Fibroblast of lung (primary cell): ENCODE measurements around the gene QSOX2. TPM values are rescaled to one million over a fixed set of nuclear protein-coding genes. Genes with fewer than 3 reads are reported as not detected.

ENCODE experiments used
- DNase-seq, 2 donors: peaks; one replicate each; pipeline versions ENCODE4 v3.0.0 to v3.0.0-alpha.2; 2010; ENCODE audit warnings: low read depth in 2 of 2
- H2AFZ ChIP-seq: 2 replicates; pipeline ENCODE4 v1.5.1; 2012; ENCODE audit warnings: low read length, control low read depth, inconsistent platforms
- H3K27ac ChIP-seq: 2 replicates; pipeline ENCODE4 v1.5.1; 2011; ENCODE audit warnings: low read length, control low read depth; ENCODE audit not compliant: insufficient read depth
- H3K27me3 ChIP-seq: 2 replicates; pipeline ENCODE4 v1.5.1; 2011; ENCODE audit warnings: mild to moderate bottlenecking, low read length; ENCODE audit not compliant: control insufficient read depth, insufficient read depth
- H3K36me3 ChIP-seq: 2 replicates; pipeline ENCODE4 v1.5.1; 2011; ENCODE audit warnings: low read length; ENCODE audit not compliant: control insufficient read depth, insufficient read depth
- H3K4me1 ChIP-seq: 2 replicates; pipeline ENCODE4 v1.5.1; 2011; ENCODE audit warnings: low read length; ENCODE audit not compliant: control insufficient read depth, insufficient read depth; ENCODE audit errors: extremely low read depth
- H3K4me2 ChIP-seq: 2 replicates; pipeline ENCODE4 v1.5.1; 2011; ENCODE audit warnings: low read length, control low read depth; ENCODE audit not compliant: insufficient read depth; ENCODE audit errors: extremely low read depth
- H3K4me3 ChIP-seq, 4 experiments: fragments of 200-600 bp in 1 of 4; sonication (generic) in 1 of 4; replicated peaks in 1 of 4; 2 replicates each; pipeline ENCODE4 v1.5.1; 2011 to 2016; ENCODE audit warnings: low read length in 4 of 4, low read depth in 3 of 4, mild to moderate bottlenecking in 3 of 4, control low read depth in 2 of 4, inconsistent platforms in 1 of 4, mixed read lengths in 1 of 4; ENCODE audit not compliant: insufficient read depth in 1 of 4; ENCODE audit errors: control extremely low read depth in 1 of 4
- H3K79me2 ChIP-seq: 2 replicates; pipeline ENCODE4 v1.5.1; 2012; ENCODE audit warnings: mild to moderate bottlenecking, low read length, inconsistent platforms; ENCODE audit not compliant: control insufficient read depth, insufficient read depth
- H3K9ac ChIP-seq: 2 replicates; pipeline ENCODE4 v1.5.1; 2011; ENCODE audit warnings: mild to moderate bottlenecking, low read length, control low read depth; ENCODE audit not compliant: insufficient read depth
- H3K9me3 ChIP-seq: 2 replicates; pipeline ENCODE4 v1.5.1; 2012; ENCODE audit warnings: low read depth, low read length; ENCODE audit not compliant: control insufficient read depth, insufficient read depth
- H4K20me1 ChIP-seq: 2 replicates; pipeline ENCODE4 v1.5.1; 2011; ENCODE audit warnings: low read length; ENCODE audit not compliant: control insufficient read depth, insufficient read depth; ENCODE audit errors: extremely low read depth
- CTCF ChIP-seq, 2 donors: IDR thresholded peaks in 1 of 2; conservative IDR thresholded peaks in 1 of 2; 1 replicate in 1 of 2; 2 replicates in 1 of 2; pipeline ENCODE4 v1.5.1; 2011 to 2012; ENCODE audit warnings: low read length in 2 of 2, control low read depth in 1 of 2, inconsistent platforms in 1 of 2, low read depth in 1 of 2, mild to moderate bottlenecking in 1 of 2
- EZH2 ChIP-seq: IDR thresholded peaks from 2 replicates; pipeline ENCODE4 v1.5.1; 2012; ENCODE audit warnings: low read length, control low read depth, mild to moderate bottlenecking; ENCODE audit errors: missing control alignments
- polyA plus RNA-seq, 2 donors: library from polyadenylated mRNA; depleted of rRNA in 1 of 2; stranded (reverse) in 1 of 2; unstranded in 1 of 2; fragments of >200 nt; gene quantifications; 2 replicates each; pipeline ENCODE4 v1.2.1, GENCODE V29; 2011 to 2012; ENCODE audit warnings: missing spikeins in 1 of 2
- total RNA-seq: library from RNA; depleted of rRNA; stranded (reverse); fragments of >200 nt; gene quantifications from 2 replicates; pipeline ENCODE4 v1.2.1, GENCODE V29; 2014

The QSOX2 gene
- total and polyA plus RNA-seq, 2 donors (not counting 1 experiment from before 2014, with no cell fraction given) = 7.8 to 13.2 TPM

GRCh38 chr9:136291306-136292025, 45.9 kb upstream of the QSOX2 start:
- TF ChIP-seq EZH2 = no peak

GRCh38 chr9:136290508-136291000, 44.9 kb upstream of the QSOX2 start:
- H3K9ac ChIP-seq = no peak overlapping the region
- H4K20me1 ChIP-seq = no peaks in the 10 kb centered on the region
- H3K27me3 ChIP-seq = peaks cover 5% of the 10 kb centered on the region
- H3K27ac ChIP-seq = no peak overlapping the region
- no peak overlapping the region for H3K4me3 ChIP-seq
- no peaks in the 10 kb centered on the region for H3K79me2 ChIP-seq
- TF ChIP-seq EZH2 (no peak), CTCF (conservative IDR thresholded peaks at IDR 0.05 in 1 of 2, IDR thresholded peaks at IDR 0.05 in 1 of 2; ENCODE audit: low read depth in 1 of 2, low read length in 2 of 2) (no peak)
- no peak for DNase-seq
- H3K36me3 ChIP-seq = no peaks in the 10 kb centered on the region
- peaks cover 4% of the 10 kb centered on the region for H3K9me3 ChIP-seq
- H3K4me2 ChIP-seq = no peak overlapping the region
- H2AFZ ChIP-seq = no peak overlapping the region
- no peaks in the 10 kb centered on the region for H3K4me1 ChIP-seq

More at GRCh38 chr9:136291306-136292025, 45.9 kb upstream of the QSOX2 start:
- Histone ChIP-seq H2AFZ (no peak overlapping the region), H3K9ac (no peak overlapping the region), H3K4me1 (no peaks in the 10 kb centered on the region), H3K27me3 (peaks cover 5% of the 10 kb centered on the region), H3K36me3 (no peaks in the 10 kb centered on the region), H3K79me2 (no peaks in the 10 kb centered on the region), H4K20me1 (no peaks in the 10 kb centered on the region), H3K9me3 (peaks cover 4% of the 10 kb centered on the region), H3K27ac (no peak overlapping the region), H3K4me2 (no peak overlapping the region), H3K4me3 (no peak overlapping the region)
- DNase-seq = no peak

- no peaks in the 10 kb centered on the region for H3K4me1 ChIP-seq
- H2AFZ ChIP-seq = no peak overlapping the region
- H3K9ac ChIP-seq = no peak overlapping the region
- H3K79me2 ChIP-seq = no peaks in the 10 kb centered on the region
- no peak overlapping the region for H3K4me2 ChIP-seq
- H3K36me3 ChIP-seq = no peaks in the 10 kb centered on the region
- no peaks in the 10 kb centered on the region for H4K20me1 ChIP-seq
- DNase-seq = no peak
- no peak for TF ChIP-seq EZH2
- TF ChIP-seq CTCF (conservative IDR thresholded peaks at IDR 0.05 in 1 of 2, IDR thresholded peaks at IDR 0.05 in 1 of 2; ENCODE audit: low read depth in 1 of 2, low read length in 2 of 2) = no peak
- H3K27ac ChIP-seq = no peak overlapping the region
- H3K4me3 ChIP-seq = no peak overlapping the region
- peaks cover 5% of the 10 kb centered on the region for H3K27me3 ChIP-seq
- peaks cover 4% of the 10 kb centered on the region for H3K9me3 ChIP-seq
Observed at GRCh38 chr9:136289651-136290507, 44.3 kb upstream of the QSOX2 start.
